GM12801 (cell line): ENCODE measurements around the gene DBF4.

ENCODE experiments used
- TF ChIP-seq, protein P1 (sequence below): IDR thresholded peaks from one replicate; pipeline ENCODE4 v1.5.1; 2011; ENCODE audit warnings: control low read depth; ENCODE audit not compliant: insufficient read length; ENCODE audit errors: extremely low read depth

Gene DBF4

DNA sequence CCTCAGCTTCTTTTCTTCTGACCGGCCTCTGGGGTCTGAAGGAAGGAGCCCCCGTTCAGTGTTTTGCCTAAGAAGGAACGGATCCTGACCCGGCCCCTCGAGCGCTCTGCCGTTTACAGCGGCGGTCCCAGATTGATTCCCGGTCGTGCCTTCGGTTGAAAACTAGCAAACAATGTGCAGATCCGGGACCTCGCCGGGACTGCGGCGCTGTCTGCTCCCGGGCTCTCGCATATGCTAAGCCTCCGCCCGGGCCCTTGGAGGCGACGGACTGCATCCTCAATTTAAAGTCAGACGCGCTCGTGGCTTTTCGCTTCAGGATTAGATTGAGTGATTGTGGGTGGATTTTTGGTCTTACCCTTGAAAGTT is 559 bp downstream of the DBF4 start:
- TF ChIP-seq, protein P1, sequence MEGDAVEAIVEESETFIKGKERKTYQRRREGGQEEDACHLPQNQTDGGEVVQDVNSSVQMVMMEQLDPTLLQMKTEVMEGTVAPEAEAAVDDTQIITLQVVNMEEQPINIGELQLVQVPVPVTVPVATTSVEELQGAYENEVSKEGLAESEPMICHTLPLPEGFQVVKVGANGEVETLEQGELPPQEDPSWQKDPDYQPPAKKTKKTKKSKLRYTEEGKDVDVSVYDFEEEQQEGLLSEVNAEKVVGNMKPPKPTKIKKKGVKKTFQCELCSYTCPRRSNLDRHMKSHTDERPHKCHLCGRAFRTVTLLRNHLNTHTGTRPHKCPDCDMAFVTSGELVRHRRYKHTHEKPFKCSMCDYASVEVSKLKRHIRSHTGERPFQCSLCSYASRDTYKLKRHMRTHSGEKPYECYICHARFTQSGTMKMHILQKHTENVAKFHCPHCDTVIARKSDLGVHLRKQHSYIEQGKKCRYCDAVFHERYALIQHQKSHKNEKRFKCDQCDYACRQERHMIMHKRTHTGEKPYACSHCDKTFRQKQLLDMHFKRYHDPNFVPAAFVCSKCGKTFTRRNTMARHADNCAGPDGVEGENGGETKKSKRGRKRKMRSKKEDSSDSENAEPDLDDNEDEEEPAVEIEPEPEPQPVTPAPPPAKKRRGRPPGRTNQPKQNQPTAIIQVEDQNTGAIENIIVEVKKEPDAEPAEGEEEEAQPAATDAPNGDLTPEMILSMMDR, result no peak

DNA sequence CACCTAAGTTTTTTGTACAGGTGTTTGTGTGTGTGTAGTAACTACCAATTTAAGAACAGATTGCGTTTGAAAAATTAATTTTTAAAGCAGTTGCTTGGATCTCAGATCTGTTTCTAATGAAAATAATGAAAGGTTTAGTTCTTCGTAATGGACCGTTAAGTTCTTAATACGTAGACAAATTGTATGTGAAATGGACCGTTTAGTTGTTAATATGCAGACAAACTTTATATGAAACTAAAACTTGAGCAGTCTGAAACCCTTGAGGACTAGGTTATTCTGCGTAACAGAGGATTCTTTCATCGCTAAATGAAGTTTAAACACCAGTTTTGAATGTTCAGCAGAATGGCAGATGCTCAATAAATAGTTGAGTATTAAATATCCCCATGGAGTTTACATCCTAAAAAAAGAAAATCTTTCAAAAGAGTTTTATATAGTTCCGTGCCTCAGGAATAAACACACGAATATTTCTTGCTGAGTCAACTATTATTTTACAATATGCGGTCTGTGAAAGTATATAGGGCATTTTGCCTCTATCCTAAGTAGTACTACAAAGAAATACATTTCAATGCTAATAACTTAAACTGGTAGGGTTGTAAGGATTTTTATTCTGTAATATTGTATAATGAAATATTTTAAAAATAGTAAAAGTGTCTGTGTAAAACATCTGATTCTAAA is 1.2 kb downstream of the DBF4 start:
- TF ChIP-seq, protein P1, result no peak

DNA sequence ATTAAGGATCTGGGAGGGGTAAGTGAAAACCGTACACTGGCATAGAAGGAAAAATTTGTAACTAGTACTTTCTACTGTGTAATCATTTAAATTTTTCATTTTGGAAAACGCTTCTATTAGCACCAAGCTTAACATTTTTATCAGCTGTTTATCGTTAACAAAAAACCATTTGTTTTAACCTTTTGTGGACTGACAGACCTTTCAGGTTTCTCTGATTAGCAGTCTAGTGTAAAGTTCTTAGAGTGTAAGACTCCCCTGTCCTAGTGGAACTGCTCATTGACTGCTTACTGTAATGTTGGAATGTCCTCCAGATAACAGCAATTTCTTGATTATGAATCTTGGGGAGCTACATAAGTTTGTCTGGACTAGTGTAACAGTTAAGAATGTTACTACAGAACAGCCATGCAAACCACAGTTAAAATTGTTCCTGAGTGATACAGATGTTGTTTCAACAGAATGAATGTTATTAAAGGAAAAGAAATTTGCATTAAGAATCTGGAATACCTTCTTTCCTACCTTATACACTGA is 2.0 kb downstream of the DBF4 start:
- TF ChIP-seq, protein P1, result no peak

DNA sequence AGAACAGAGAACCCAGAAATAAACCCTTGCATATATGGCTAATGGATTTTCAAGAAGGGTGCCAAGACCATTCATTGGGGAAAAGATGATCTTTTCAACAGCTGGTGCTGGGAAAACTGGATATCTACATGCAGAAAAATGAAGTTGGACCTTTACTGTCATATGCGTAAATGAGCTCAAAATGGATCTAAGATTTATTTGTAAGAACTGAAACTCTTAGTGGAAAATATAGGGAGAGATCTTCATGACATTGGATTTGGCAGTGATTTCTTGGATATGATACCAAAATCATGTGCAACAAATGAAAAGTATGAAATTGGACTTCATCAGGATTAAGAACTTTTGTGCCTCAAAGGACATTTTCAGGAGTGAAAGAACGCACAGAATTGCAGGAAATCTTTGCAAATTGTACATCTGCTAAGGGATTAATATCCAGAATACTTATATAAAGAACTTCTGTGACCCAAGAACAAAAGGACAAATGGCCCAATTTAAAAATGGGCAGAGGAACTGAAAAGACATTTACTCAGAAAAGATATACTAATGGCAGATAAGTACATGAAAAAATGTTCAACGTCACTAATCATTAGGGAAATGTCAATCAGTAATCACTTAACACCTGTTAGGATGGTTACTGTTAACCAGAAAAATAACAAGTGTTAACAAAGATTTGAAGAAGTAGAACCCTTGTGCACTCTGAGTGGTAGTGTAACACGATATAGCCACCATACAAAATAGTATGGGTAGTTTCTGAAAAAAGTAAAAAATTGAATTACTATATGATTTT is 6.1 kb downstream of the DBF4 start:
- TF ChIP-seq, protein P1, result no peak

DNA sequence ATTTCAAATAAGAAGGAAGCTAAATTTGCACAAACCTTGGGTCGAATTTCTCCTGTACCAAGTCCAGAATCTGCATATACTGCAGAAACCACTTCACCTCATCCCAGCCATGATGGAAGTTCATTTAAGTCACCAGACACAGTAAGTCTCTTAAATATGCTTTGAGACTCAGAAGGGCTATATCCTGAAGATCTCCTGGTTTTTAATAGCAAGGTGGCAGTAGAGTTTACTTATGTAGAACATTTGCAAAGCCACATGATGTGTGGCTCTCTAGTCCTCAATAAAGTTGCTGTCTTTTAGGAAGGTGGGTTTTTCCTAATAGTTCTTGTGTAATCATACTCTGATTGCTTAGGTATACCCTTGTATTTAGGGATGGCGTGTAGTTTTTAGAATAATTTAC is 8.7 kb downstream of the DBF4 start:
- TF ChIP-seq, protein P1, result no peak

DNA sequence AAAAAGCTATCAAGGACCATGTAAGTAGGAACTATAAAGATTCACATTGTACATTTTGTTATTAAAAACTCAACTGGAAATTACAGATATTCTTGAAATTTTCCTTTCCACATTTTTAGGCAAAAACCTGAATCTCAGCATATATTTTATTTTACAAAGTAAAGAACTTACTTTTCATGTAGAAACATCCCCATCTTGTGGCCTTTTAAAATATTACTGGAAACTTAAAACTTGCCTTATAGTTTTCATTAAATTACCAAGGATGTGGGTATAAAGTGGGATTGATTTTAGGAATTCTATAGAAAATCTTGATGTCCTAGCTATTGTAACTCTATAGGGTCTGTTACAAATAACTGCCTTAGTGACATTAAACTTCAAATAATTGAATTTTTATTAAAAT is 10.6 kb downstream of the DBF4 start:
- TF ChIP-seq, protein P1, result no peak

DNA sequence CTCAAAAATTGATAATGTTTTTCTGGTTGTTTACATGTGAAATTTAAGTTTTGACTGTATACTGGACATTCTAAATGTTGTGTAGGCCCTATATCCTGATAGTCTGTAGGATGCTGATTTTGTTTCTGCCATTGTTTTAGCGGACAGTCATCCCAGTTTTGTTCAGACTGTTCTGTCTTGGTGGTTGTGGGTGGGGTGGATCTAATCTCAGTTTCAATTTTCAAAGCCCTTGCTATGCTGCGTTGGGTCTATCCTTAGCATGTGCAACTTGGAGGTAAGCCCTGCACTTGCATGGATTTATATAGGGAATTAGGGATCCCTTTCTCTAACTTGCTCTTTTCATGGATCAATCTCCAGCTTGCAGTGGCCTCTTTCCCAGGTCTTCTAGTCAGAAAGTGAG is 19.1 kb downstream of the DBF4 start:
- TF ChIP-seq, protein P1, result no peak
